IMR-90 (cell line): ENCODE data around the gene CDH13. TPM values are rescaled to one million over a fixed set of nuclear protein-coding genes. Genes with fewer than 3 reads are reported as not detected.

ENCODE experiments used
- ATAC-seq: fragments of 200-7000 bp; cut with Tn5 transposase; 2 replicates; pipeline ENCODE4 v1.9.1; 2020; ENCODE audit warnings: low read depth, mild to moderate bottlenecking, moderate library complexity
- BruUV-seq: library from RNA; stranded (reverse); fragments of 400-500 nt; replicated peaks from 2 replicates; lab custom pipeline; 2021; lab: Mats Ljungman, UMichigan
- CTCF ChIA-PET: fragments of 300-600 bp; formaldehyde crosslinking; extraction: SDS; loops from one replicate; lab custom pipeline; 2021; ENCODE audit warnings: antibody characterized with exemption; lab: Yijun Ruan, JAX
- POLR2A ChIA-PET: fragments of 300-600 bp; sonication (Branson Sonifier 250); formaldehyde crosslinking; loops from one replicate; lab custom pipeline; 2022; ENCODE audit warnings: antibody characterized with exemption; ENCODE audit not compliant: unreplicated experiment; lab: Charles Lee
- DNase-seq: peaks from one replicate; pipeline ENCODE4 v3.0.0; 2013
- H2AFZ ChIP-seq: replicated peaks from 2 replicates; pipeline ENCODE3; 2013; ENCODE audit warnings: low read length, mild to moderate bottlenecking; ENCODE audit not compliant: poor library complexity
- H2AK5ac ChIP-seq: 2 replicates; pipeline ENCODE4 v1.6.1; 2013; ENCODE audit warnings: low read depth, low read length, inconsistent platforms
- H2AK9ac ChIP-seq: replicated peaks from 2 replicates; pipeline ENCODE3; 2013; ENCODE audit warnings: mild to moderate bottlenecking, low read depth, low read length, moderate library complexity; ENCODE audit not compliant: poor library complexity
- H2BK120ac ChIP-seq: 2 replicates; pipeline ENCODE4 v1.6.1; 2013; ENCODE audit warnings: low read depth, low read length, inconsistent platforms
- H2BK15ac ChIP-seq: 3 replicates; pipeline ENCODE4 v1.6.1; 2013; ENCODE audit warnings: low read depth, low read length, inconsistent platforms
- H2BK20ac ChIP-seq: 2 replicates; pipeline ENCODE4 v1.6.1; 2013; ENCODE audit warnings: low read depth, mild to moderate bottlenecking, inconsistent platforms, low read length, moderate library complexity
- H2BK5ac ChIP-seq: 2 replicates; pipeline ENCODE4 v1.6.1; 2013; ENCODE audit warnings: mild to moderate bottlenecking, low read depth, low read length, inconsistent platforms; ENCODE audit not compliant: poor library complexity, severe bottlenecking
- H3K14ac ChIP-seq: replicated peaks from 2 replicates; pipeline ENCODE4 v1.6.1; 2013; ENCODE audit warnings: low read depth, low read length, inconsistent platforms
- H3K18ac ChIP-seq: 2 replicates; pipeline ENCODE4 v1.6.1; 2013; ENCODE audit warnings: low read depth, low read length, control low read depth
- H3K23ac ChIP-seq: 2 replicates; pipeline ENCODE4 v1.6.1; 2013; ENCODE audit warnings: low read depth, low read length, inconsistent platforms
- H3K27ac ChIP-seq: 2 replicates; pipeline ENCODE4 v1.5.1; 2013; ENCODE audit warnings: mild to moderate bottlenecking, control low read depth, low read length; ENCODE audit not compliant: insufficient read depth
- H3K27me3 ChIP-seq: 2 replicates; pipeline ENCODE4 v1.6.1; 2013; ENCODE audit warnings: low read length; ENCODE audit not compliant: control insufficient read depth, insufficient read depth
- H3K36me3 ChIP-seq: 2 replicates; pipeline ENCODE4 v1.6.1; 2013; ENCODE audit warnings: low read length, mixed read lengths; ENCODE audit not compliant: control insufficient read depth, insufficient read depth
- H3K4ac ChIP-seq: 2 replicates; pipeline ENCODE4 v1.6.1; 2013; ENCODE audit warnings: low read depth, low read length, inconsistent platforms
- H3K4me1 ChIP-seq: 2 replicates; pipeline ENCODE4 v1.6.1; 2013; ENCODE audit warnings: low read length, mixed read lengths; ENCODE audit not compliant: control insufficient read depth, insufficient read depth
- H3K4me2 ChIP-seq: 2 replicates; pipeline ENCODE4 v1.6.1; 2013; ENCODE audit warnings: low read depth, mild to moderate bottlenecking, control low read depth, low read length, moderate library complexity
- H3K4me3 ChIP-seq: 2 replicates; pipeline ENCODE4 v1.5.1; 2013; ENCODE audit warnings: low read depth, mild to moderate bottlenecking, control low read depth, low read length, moderate library complexity; ENCODE audit not compliant: insufficient read depth
- H3K56ac ChIP-seq: 2 replicates; pipeline ENCODE4 v1.6.1; 2013; ENCODE audit warnings: low read length, inconsistent platforms; ENCODE audit not compliant: insufficient read depth; ENCODE audit errors: extremely low read depth
- H3K79me1 ChIP-seq, 2 experiments: 2 replicates each; pipeline ENCODE4 v1.6.1; 2013; ENCODE audit warnings: low read length in 2 of 2, inconsistent platforms in 1 of 2, low read depth in 1 of 2
- H3K9ac ChIP-seq: 2 replicates; pipeline ENCODE4 v1.6.1; 2013; ENCODE audit warnings: low read depth, low read length, control low read depth
- H3K9me1 ChIP-seq: 2 replicates; pipeline ENCODE4 v1.6.1; 2013; ENCODE audit warnings: low read length, inconsistent platforms; ENCODE audit not compliant: insufficient read depth
- H3K9me3 ChIP-seq: 2 replicates; pipeline ENCODE4 v1.6.1; 2013; ENCODE audit warnings: low read length; ENCODE audit not compliant: control insufficient read depth, insufficient read depth
- H4K20me1 ChIP-seq: 2 replicates; pipeline ENCODE4 v1.6.1; 2013; ENCODE audit warnings: low read length, inconsistent platforms; ENCODE audit not compliant: insufficient read depth
- H4K5ac ChIP-seq: 2 replicates; pipeline ENCODE4 v1.6.1; 2013; ENCODE audit warnings: mild to moderate bottlenecking, low read depth, low read length, control low read depth
- H4K8ac ChIP-seq, 2 experiments: 2 replicates each; pipeline ENCODE4 v1.6.1; 2013; ENCODE audit warnings: low read depth in 2 of 2, low read length in 2 of 2, control low read depth in 1 of 2, inconsistent platforms in 1 of 2
- H4K91ac ChIP-seq: 2 replicates; pipeline ENCODE4 v1.6.1; 2013; ENCODE audit warnings: low read depth, low read length, inconsistent platforms; ENCODE audit not compliant: insufficient read depth
- MAFK ChIP-seq: IDR thresholded peaks from 2 replicates; pipeline ENCODE4 v1.6.1; 2012; ENCODE audit warnings: low read depth, low read length, improper control_type of control experiment
- POLR2A ChIP-seq: IDR thresholded peaks from 2 replicates; pipeline ENCODE4 v1.6.1; 2012; ENCODE audit warnings: mild to moderate bottlenecking, low read depth, low read length
- RCOR1 ChIP-seq: IDR thresholded peaks from 2 replicates; pipeline ENCODE4 v1.6.1; 2012; ENCODE audit warnings: mild to moderate bottlenecking, low read length, improper control_type of control experiment; ENCODE audit not compliant: insufficient replicate concordance
- WGBS, 2 experiments: methylation state at CpG; one replicate each; pipeline versions ENCODE4 v1.1.5 to v1.1.7; 2013; ENCODE audit warnings: missing lambda C conversion rate in 2 of 2; ENCODE audit not compliant: insufficient read length in 1 of 2; ENCODE audit errors: extremely low coverage in 2 of 2; 5-methylcytosine and 5-hydroxymethylcytosine counted together
- dilution Hi-C: fragments of 300-500 bp; cut with HindIII; formaldehyde crosslinking; loops from one replicate; pipeline ENCODE4 v1.14.3; 2018; ENCODE audit warnings: low sequenced_read_pairs; ENCODE audit not compliant: unreplicated experiment
- in situ Hi-C: fragments of 300-500 bp; cut with MboI; formaldehyde crosslinking; loops from 3 replicates; pipeline ENCODE4 v1.14.3; 2019; ENCODE audit warnings: low sequenced_read_pairs, inconsistent platforms, mixed read lengths
- intact Hi-C: fragments of 100-400 bp; cut with micrococcal nuclease; formaldehyde crosslinking; loops from 2 replicates; pipeline ENCODE4 v1.10.0; 2022
- microRNA-seq, 2 experiments: library from miRNA; stranded (forward) in 1 of 2; unstranded in 1 of 2; fragments of 10-50 nt in 1 of 2; fragments of <30 nt in 1 of 2; gene quantifications in 1 of 2; microRNA quantifications in 1 of 2; one replicate each; pipeline versions ENCODE3 to v1.1.0; 2013 to 2020; ENCODE audit not compliant: insufficient read depth in 1 of 2, insufficient read length in 1 of 2, unreplicated experiment in 1 of 2
- polyA plus RNA-seq, 3 experiments: library from polyadenylated mRNA; depleted of rRNA; stranded (reverse); fragments of >200 nt; gene quantifications; 2 replicates each; pipeline ENCODE4 v1.2.3, GENCODE V29; 2012; ENCODE audit warnings: low replicate concordance in 1 of 3
- small RNA-seq, 5 experiments: library from RNA; depleted of rRNA; stranded (forward); fragments of <200 nt; gene quantifications; one replicate each; pipeline ENCODE3, GENCODE V24; 2012
- total RNA-seq: library from RNA; depleted of rRNA; stranded (reverse); fragments of >200 nt; gene quantifications from 2 replicates; pipeline ENCODE4 v1.2.3, GENCODE V29; 2012

The CDH13 gene
- total and polyA plus RNA-seq, 2 of the 4 experiments (the other 2 are of a cell fraction) = 61.6 to 74.7 TPM

GRCh38 chr16:83849421-83849820, 1222.7 kb downstream of the CDH13 start:
- CTCF ChIA-PET = interaction anchor here (1.0 to 1.1 kb wide), 2 partner anchors 14 to 26 kb away, joined by 3 read pairs; no protein-coding TSS in a partner anchor
- H4K91ac ChIP-seq = no peak overlapping the region

More at GRCh38 chr16:83849421-83849820, 1222.7 kb downstream of the CDH13 start:
- Histone ChIP-seq H2BK15ac (no peak overlapping the region), H3K4me3 (no peak overlapping the region), H3K36me3 (no peaks in the 10 kb centered on the region), H2BK5ac (no peak overlapping the region), H3K4me2 (no peak overlapping the region), H3K23ac (no peak overlapping the region), H3K9me1 (no peaks in the 10 kb centered on the region), H2BK20ac (no peak overlapping the region), H3K27me3 (peaks cover 33% of the 10 kb centered on the region), H3K14ac (no peak overlapping the region), H2BK120ac (no peak overlapping the region), H4K5ac (no peak overlapping the region), H3K18ac (no peak overlapping the region), H3K27ac (no peak overlapping the region), H3K4ac (no peak overlapping the region), H3K56ac (no peak overlapping the region), H4K8ac (no peak overlapping the region), H3K79me1 (no peaks in the 10 kb centered on the region), H3K9me3 (no peaks in the 10 kb centered on the region; the same call in 1 of the 2 replicates), H2AK9ac (no peak overlapping the region), H4K20me1 (no peaks in the 10 kb centered on the region), H3K4me1 (no peaks in the 10 kb centered on the region), H3K9ac (no peak overlapping the region), H2AK5ac (no peak overlapping the region), H2AFZ (no peak overlapping the region)
- no CpG with 5 or more reads among the region's 6 CpGs for WGBS, 2 experiments
- dilution Hi-C loops (no loop called here), in situ Hi-C loops (no loop called here), intact Hi-C loops (no loop called here)
- TF ChIP-seq MAFK (no peak), POLR2A (no peak), RCOR1 (no peak)
- POLR2A ChIA-PET = no interaction called here
- BruUV-seq = no TSS peak
- ATAC-seq (no peak), DNase-seq (no peak)

Small RNA genes lying within 50 kb of the gene (microRNA-seq; reads per million reads assigned to microRNA genes)
- gene AC099506.2 (ENCODE audit: insufficient read depth, insufficient read length) = not detected
- gene MIR3182 (ENCODE audit: insufficient read depth in 1 of 2, insufficient read length in 1 of 2, unreplicated experiment in 1 of 2) = 0 reads per million in 2 experiments
- 0 reads per million in 2 experiments for gene MIR8058 (ENCODE audit: insufficient read depth in 1 of 2, insufficient read length in 1 of 2, unreplicated experiment in 1 of 2)

Small RNA genes lying within 50 kb of the gene (small RNA-seq; reads per million reads assigned to genes)
- gene AC099506.2 (0 reads per million in 5 experiments), gene MIR3182 (0 to 1.2 (median 0.08) reads per million in 5 experiments), gene MIR8058 (0 reads per million in 5 experiments)
